ENCODE data around the gene GOLGA6L2.

GRCh38 chr15:23437673-23438072, 9.4 kb downstream of the GOLGA6L2 start:
- no peak for TF ChIP-seq CTCF (conservative IDR thresholded peaks at IDR 0.05; ENCODE audit: low read length)
- no peak for TF ChIP-seq EZH2phosphoT487 (IDR thresholded peaks at IDR 0.05; ENCODE audit: borderline replicate concordance, low read depth, low read length)

All from OCI-LY7 (cell line).